ENCODE data around the gene COPS3.
A peak's percentile ranks its signal among the peaks of the same experiment; 100 is the strongest.

The COPS3 gene

DNA sequence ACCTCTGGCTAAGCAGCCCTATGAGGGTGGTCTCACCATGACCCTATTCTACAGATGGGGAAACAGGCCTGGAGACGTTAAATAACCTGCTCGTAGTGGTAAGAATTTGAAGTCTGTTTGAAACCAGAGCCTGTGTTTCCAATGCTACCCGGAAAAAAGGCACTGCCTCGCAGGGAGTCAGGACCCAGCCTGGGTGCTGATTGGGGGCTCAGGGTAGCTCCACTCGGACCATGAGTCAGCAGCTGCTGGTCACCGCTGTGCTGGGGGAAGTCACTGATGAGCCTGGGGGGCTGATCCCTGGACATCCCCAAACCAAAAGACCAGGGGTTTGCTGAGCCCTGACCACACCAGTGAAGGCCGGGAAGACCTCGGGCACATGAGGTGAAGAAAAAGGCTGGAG is 65.5 kb downstream of the COPS3 start:
- in situ Hi-C loops (cut with MboI; ENCODE audit: low pct_unique_long_range_greater_than_20kb, low sequenced_read_pairs, unreplicated experiment) = no loop called here
- no peak for DNase-seq (ENCODE audit: low spot score)
- TF ChIP-seq, protein P1, sequence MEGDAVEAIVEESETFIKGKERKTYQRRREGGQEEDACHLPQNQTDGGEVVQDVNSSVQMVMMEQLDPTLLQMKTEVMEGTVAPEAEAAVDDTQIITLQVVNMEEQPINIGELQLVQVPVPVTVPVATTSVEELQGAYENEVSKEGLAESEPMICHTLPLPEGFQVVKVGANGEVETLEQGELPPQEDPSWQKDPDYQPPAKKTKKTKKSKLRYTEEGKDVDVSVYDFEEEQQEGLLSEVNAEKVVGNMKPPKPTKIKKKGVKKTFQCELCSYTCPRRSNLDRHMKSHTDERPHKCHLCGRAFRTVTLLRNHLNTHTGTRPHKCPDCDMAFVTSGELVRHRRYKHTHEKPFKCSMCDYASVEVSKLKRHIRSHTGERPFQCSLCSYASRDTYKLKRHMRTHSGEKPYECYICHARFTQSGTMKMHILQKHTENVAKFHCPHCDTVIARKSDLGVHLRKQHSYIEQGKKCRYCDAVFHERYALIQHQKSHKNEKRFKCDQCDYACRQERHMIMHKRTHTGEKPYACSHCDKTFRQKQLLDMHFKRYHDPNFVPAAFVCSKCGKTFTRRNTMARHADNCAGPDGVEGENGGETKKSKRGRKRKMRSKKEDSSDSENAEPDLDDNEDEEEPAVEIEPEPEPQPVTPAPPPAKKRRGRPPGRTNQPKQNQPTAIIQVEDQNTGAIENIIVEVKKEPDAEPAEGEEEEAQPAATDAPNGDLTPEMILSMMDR (IDR thresholded peaks at IDR 0.05; ENCODE audit: extremely low read depth, insufficient read depth, missing control alignments) = no peak

DNA sequence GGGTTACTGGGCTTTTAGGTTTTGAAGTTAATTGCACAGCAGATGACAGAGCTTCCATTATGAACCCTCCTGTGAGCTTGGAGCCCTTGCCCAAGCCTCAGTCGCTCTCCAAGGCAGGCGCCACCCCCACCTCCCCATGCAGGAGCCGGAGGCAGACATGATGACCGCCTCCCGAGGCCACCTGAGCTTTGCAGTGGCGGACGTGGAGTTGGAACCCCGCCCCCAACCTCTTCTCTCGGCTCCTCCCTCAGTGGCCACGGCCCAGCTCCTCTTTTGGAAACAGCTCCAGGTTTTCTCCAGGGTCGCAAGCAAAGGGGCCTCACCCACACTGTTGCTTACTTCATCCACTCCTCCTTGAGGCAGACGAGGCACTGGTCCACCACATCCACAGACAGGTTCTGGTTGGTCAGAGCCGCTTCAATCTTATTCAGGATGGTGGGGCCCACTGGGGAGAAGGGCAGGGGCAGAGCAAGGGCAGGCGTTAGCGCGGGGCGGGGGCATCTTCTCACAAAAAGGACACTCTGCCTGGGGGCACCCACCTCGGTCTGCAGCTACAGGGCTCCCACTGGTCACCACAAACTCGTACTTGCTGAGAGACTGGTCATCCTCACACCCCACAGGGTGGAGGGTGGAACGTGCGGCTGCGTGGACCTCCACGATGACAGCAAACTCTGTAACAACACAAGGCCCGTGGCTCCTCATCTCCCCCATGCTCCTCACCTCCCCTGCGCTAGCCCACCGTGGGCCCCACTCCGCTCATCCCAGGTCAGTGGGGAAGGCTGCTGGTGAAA is 66.2 kb downstream of the COPS3 start:
- DNase-seq (ENCODE audit: low spot score) = no peak
- in situ Hi-C loops (cut with MboI; ENCODE audit: low pct_unique_long_range_greater_than_20kb, low sequenced_read_pairs, unreplicated experiment) = no loop called here
- TF ChIP-seq, protein P1 (IDR thresholded peaks at IDR 0.05; ENCODE audit: extremely low read depth, insufficient read depth, missing control alignments) = no peak

DNA sequence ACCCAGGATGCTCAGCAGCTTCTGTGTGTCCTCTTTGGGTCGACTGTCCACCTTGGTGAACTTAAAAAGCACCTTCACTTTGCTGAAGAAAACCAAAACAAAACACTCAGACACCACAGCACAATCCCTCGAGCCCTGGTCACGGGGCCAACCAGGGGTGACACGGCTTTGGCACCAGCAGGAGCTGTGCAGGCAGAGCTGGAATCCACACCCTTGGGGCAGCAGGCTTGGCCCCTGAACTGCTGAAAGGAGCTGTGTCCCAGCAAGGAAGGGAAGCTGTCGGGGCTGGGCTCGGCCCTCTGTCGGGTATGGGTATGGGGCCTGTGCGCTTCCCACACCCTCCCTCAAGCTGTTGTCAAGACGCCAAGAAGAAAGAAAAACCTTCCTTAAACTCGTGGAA is 67.3 kb downstream of the COPS3 start:
- DNase-seq (ENCODE audit: low spot score) = no peak
- TF ChIP-seq, protein P1 (IDR thresholded peaks at IDR 0.05; ENCODE audit: extremely low read depth, insufficient read depth, missing control alignments) = no peak
- in situ Hi-C loops (cut with MboI; ENCODE audit: low pct_unique_long_range_greater_than_20kb, low sequenced_read_pairs, unreplicated experiment) = no loop called here

DNA sequence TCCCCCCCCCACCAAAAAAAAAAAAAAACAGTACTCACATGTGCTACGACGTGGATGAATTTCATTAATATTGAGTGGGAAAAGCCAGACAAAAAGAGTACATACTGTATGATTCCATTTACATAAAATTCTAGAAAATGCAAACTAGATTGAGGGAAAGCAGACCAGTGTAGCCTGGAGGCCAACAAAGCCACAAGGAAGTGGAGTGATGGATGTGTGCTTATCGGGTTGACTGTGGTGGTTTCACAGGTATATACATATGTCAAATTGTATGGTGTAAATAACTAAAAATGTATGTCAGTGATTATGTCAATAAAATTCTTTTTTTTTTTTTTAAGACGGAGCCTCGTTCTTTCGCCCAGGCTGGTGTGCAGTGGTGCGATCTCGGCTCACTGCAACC is 73.0 kb downstream of the COPS3 start:
- TF ChIP-seq, protein P1 (IDR thresholded peaks at IDR 0.05; ENCODE audit: extremely low read depth, insufficient read depth, missing control alignments) = no peak
- DNase-seq (ENCODE audit: low spot score) = no peak
- in situ Hi-C loops (cut with MboI; ENCODE audit: low pct_unique_long_range_greater_than_20kb, low sequenced_read_pairs, unreplicated experiment) = no loop called here

DNA sequence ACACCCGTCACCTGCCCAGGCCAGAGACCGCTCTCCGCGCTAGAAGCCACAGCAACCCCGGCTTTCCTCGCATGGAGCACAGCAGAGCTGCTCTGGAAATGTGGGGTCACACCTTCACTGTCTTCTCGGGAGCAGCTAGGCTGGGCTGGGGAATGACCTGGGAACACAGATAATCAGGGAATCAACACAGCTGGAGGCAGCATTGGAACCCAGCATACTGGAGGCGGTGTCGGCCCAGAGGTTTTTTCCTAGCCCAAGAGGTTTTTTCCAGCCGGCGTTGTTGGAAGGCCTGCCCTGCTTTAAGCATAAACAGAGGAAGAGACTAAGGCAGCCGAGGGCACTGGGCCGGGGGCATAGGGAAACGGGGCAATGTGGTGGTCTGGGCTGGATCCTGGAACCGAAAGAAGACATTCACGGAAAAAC is 74.1 kb downstream of the COPS3 start:
- TF ChIP-seq, protein P1 (IDR thresholded peaks at IDR 0.05; ENCODE audit: extremely low read depth, insufficient read depth, missing control alignments) = no peak
- no peak for DNase-seq (ENCODE audit: low spot score)
- in situ Hi-C loops (cut with MboI; ENCODE audit: low pct_unique_long_range_greater_than_20kb, low sequenced_read_pairs, unreplicated experiment) = no loop called here

DNA sequence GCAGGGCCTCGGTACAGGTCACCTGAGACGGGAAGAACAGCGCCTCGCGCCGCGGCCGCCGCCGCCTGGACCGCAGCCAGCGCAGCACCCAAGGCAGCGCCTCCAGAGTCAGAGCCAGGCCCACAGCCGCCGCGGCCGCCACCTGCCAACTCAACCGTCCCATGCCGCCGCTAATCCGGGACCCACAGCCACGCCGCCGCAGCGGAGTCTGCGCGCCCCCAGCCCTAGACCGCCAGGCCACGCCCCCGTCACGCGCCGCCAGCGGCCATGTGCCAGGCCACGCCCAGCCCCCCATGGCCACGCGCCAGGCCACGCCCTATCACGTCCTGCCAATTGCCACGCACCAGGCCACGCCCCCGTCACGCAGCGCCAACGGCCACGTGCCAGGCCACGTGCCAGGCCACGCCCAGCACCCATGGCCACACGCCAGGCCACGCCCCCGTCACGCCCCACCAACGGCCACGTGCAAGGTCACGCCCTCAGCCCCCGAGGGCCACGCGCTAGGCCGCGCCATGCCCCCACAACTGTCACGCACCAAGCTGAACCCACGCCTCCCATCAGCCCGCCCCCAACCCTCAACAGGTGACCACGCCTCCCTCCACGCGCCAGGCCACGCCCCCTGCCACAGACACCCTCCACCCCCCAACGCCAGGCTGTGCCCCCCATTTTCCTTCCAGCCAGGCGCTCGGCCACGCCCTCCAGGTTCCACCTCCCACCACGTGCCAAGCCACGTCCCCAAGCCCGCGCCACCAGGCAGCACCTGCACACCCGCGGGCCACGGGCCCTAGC is 74.7 kb downstream of the COPS3 start, which contains the start of gene PLD6:
TSS of gene PLD6 (minus strand) at position 210 of the 789 bp plus-strand sequence. CDS start at position 163, 47 bp downstream.
- peak; percentile 98 for DNase-seq (ENCODE audit: low spot score)
- in situ Hi-C loops (cut with MboI; ENCODE audit: low pct_unique_long_range_greater_than_20kb, low sequenced_read_pairs, unreplicated experiment) = no loop called here
- TF ChIP-seq, protein P1 (IDR thresholded peaks at IDR 0.05; ENCODE audit: extremely low read depth, insufficient read depth, missing control alignments) = peak; percentile 8
